ENCODE data around the gene DNAH6.
"Not testable (repeated sequence)": the region's sequence is repeated elsewhere in the genome, so short reads cannot be mapped to it uniquely, and the experiment has no call there.

- TF ChIP-seq CTCF (optimal IDR thresholded peaks at IDR 0.05 in 1 of 3, IDR thresholded peaks at IDR 0.05 in 1 of 3, conservative IDR thresholded peaks at IDR 0.05 in 1 of 3; ENCODE audit: extremely low read depth in 1 of 3, insufficient read depth in 2 of 3, low read length in 3 of 3); EZH2 (IDR thresholded peaks at IDR 0.05; ENCODE audit: low read length): not testable (repeated sequence)
Observed at GRCh38 chr2:84551526-84551925, 35.2 kb downstream of the DNAH6 start.
